ENCODE results near the gene MFAP2. TPM values are rescaled to one million over a fixed set of nuclear protein-coding genes. Genes with fewer than 3 reads are reported as not detected.
"Not testable (repeated sequence)": the region's sequence is repeated elsewhere in the genome, so short reads cannot be mapped to it uniquely, and the experiment has no call there.

MFAP2 gene
- total and polyA plus RNA-seq, 2 experiments from 2014 or later: 129 to 255 TPM

DNA sequence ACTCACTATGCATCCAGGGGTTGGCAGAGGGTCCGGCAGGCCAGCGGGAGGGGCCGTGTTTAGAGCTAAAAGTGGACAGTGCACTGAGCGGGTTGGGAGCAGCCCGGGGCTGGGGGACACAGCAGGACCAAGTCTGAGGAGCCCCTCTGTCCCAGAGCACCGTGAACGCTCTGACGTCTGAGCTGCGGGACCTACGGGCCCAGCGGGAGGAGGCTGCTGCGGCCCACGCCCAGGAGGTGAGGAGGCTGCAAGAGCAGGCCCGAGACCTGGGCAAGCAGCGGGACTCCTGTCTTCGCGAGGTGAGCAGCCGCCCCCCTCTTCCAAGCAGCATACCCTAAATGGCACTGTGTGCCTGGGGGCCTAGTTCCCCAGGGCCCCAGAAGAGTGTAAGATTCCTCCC is 25.8 kb downstream of the MFAP2 start:
- no peak for ATAC-seq
- H3K27ac Mint-ChIP-seq: no peak overlapping the region

GRCh38 chr1:16952376-16952775 is 28.0 kb downstream of the MFAP2 start:
- not testable (repeated sequence) for DNase-seq (ENCODE audit: low spot score)

More for the DNA sequence above, 25.8 kb downstream of the MFAP2 start:
- no peaks in the 10 kb centered on the region for H3K4me1 Mint-ChIP-seq
- no peak for TF ChIP-seq CREB1 (CRISPR knock-in tag; IDR thresholded peaks at IDR 0.05; ENCODE audit: low read depth)
- no peaks in the 10 kb centered on the region; the same call in 2 of the 3 replicates for H3K9me3 Mint-ChIP-seq
- Histone ChIP-seq H3K27me3 (ENCODE audit: insufficient read depth) (no peaks in the 10 kb centered on the region), H3K4me3 (no peak overlapping the region), H4K20me1 (replicated peaks; ENCODE audit: insufficient read depth) (no peaks in the 10 kb centered on the region), H3K36me3 (ENCODE audit: insufficient read depth) (peaks cover 9% of the 10 kb centered on the region; the same call in 1 of the 2 replicates), H3F3A (replicated peaks; ENCODE audit: low read depth) (peaks cover 6% of the 10 kb centered on the region; the same call in 1 of the 2 replicates), H2AFZ (no peak overlapping the region), H3K9me2 (ENCODE audit: insufficient read depth) (no peaks in the 10 kb centered on the region), H3K4me2 (no peak overlapping the region), H3K27ac (ENCODE audit: low read depth) (no peak overlapping the region), H3K79me2 (replicated peaks; ENCODE audit: insufficient read depth) (no peaks in the 10 kb centered on the region), H3K4me1 (ENCODE audit: insufficient read depth) (no peaks in the 10 kb centered on the region)
- H3K27me3 Mint-ChIP-seq (ENCODE audit: insufficient read depth, low read depth, poor library complexity): peaks cover 5% of the 10 kb centered on the region
- DNase-seq (ENCODE audit: low spot score): no peak
- no peak overlapping the region for H3K4me3 Mint-ChIP-seq
- H3K36me3 Mint-ChIP-seq (ENCODE audit: low read depth): peaks cover 17% of the 10 kb centered on the region

GRCh38 chr1:16949026-16949425 is 31.4 kb downstream of the MFAP2 start:
- H3K9me3 Mint-ChIP-seq; H3K27ac Mint-ChIP-seq; H3K4me1 Mint-ChIP-seq; H3K4me3 Mint-ChIP-seq; H2AFZ ChIP-seq; H4K20me1 ChIP-seq (replicated peaks; ENCODE audit: insufficient read depth); DNase-seq (ENCODE audit: low spot score); H3K4me2 ChIP-seq; H3K27me3 Mint-ChIP-seq (ENCODE audit: insufficient read depth, low read depth, poor library complexity); H3K4me1 ChIP-seq (ENCODE audit: insufficient read depth); H3K4me3 ChIP-seq; H3K9me2 ChIP-seq (ENCODE audit: insufficient read depth); H3K79me2 ChIP-seq (replicated peaks; ENCODE audit: insufficient read depth); ATAC-seq; H3K27me3 ChIP-seq (ENCODE audit: insufficient read depth); H3K27ac ChIP-seq (ENCODE audit: low read depth): not testable (repeated sequence)
- peaks cover 35% of the 10 kb centered on the region for H3K36me3 Mint-ChIP-seq (ENCODE audit: low read depth)
- H3F3A ChIP-seq (replicated peaks; ENCODE audit: low read depth): peaks cover 17% of the 10 kb centered on the region; the same call in 1 of the 2 replicates
- H3K36me3 ChIP-seq (ENCODE audit: insufficient read depth): peaks cover 14% of the 10 kb centered on the region

More at GRCh38 chr1:16952376-16952775, 28.0 kb downstream of the MFAP2 start:
- peaks cover 17% of the 10 kb centered on the region; the same call in 1 of the 2 replicates for H3K36me3 ChIP-seq (ENCODE audit: insufficient read depth)
- not testable (repeated sequence) for H3K27ac ChIP-seq (ENCODE audit: low read depth); H2AFZ ChIP-seq; H3K27me3 Mint-ChIP-seq (ENCODE audit: insufficient read depth, low read depth, poor library complexity); H3K4me1 Mint-ChIP-seq; ATAC-seq; H3K9me3 Mint-ChIP-seq; H3K4me2 ChIP-seq; H3K27me3 ChIP-seq (ENCODE audit: insufficient read depth); H3K9me2 ChIP-seq (ENCODE audit: insufficient read depth); H3K4me1 ChIP-seq (ENCODE audit: insufficient read depth); H4K20me1 ChIP-seq (replicated peaks; ENCODE audit: insufficient read depth); H3K4me3 Mint-ChIP-seq; H3K79me2 ChIP-seq (replicated peaks; ENCODE audit: insufficient read depth); H3K4me3 ChIP-seq; H3F3A ChIP-seq (replicated peaks; ENCODE audit: low read depth); H3K27ac Mint-ChIP-seq
- H3K36me3 Mint-ChIP-seq (ENCODE audit: low read depth): peaks cover 21% of the 10 kb centered on the region

- not testable (repeated sequence) for H3K4me3 Mint-ChIP-seq; ATAC-seq; H3K4me2 ChIP-seq; H4K20me1 ChIP-seq (replicated peaks; ENCODE audit: insufficient read depth); H3K4me1 Mint-ChIP-seq; H3K4me1 ChIP-seq (ENCODE audit: insufficient read depth); H2AFZ ChIP-seq; H3K27ac ChIP-seq (ENCODE audit: low read depth); H3K9me2 ChIP-seq (ENCODE audit: insufficient read depth); H3K27ac Mint-ChIP-seq; DNase-seq (ENCODE audit: low spot score); H3K9me3 Mint-ChIP-seq; H3K4me3 ChIP-seq; H3K27me3 ChIP-seq (ENCODE audit: insufficient read depth); H3K79me2 ChIP-seq (replicated peaks; ENCODE audit: insufficient read depth)
- Mint-ChIP-seq H3K27me3 (ENCODE audit: insufficient read depth, low read depth, poor library complexity) (peaks cover 10% of the 10 kb centered on the region), H3K36me3 (ENCODE audit: low read depth) (peaks cover 41% of the 10 kb centered on the region)
- peaks cover 14% of the 10 kb centered on the region for H3K36me3 ChIP-seq (ENCODE audit: insufficient read depth)
- peaks cover 17% of the 10 kb centered on the region; the same call in 1 of the 2 replicates for H3F3A ChIP-seq (replicated peaks; ENCODE audit: low read depth)
These were observed 32.0 kb downstream of the MFAP2 start for GRCh38 chr1:16948282-16948891.
